Measurements from ENCODE around the gene DCAF11. TPM values are rescaled to one million over a fixed set of nuclear protein-coding genes. Genes with fewer than 3 reads are reported as not detected.
A peak's percentile ranks its signal among the peaks of the same experiment; 100 is the strongest.
"Not testable (repeated sequence)": the region's sequence is repeated elsewhere in the genome, so short reads cannot be mapped to it uniquely, and the experiment has no call there.

Gene DCAF11
- total RNA-seq, 1 donor from 2014 or later: 48.2 TPM

- ATAC-seq: no peak
Measured at GRCh38 chr14:24096545-24097181, 17.9 kb upstream of the DCAF11 start.

GRCh38 chr14:24098229-24098926 lies 16.2 kb upstream of the DCAF11 start:
- ATAC-seq: no peak

DNA sequence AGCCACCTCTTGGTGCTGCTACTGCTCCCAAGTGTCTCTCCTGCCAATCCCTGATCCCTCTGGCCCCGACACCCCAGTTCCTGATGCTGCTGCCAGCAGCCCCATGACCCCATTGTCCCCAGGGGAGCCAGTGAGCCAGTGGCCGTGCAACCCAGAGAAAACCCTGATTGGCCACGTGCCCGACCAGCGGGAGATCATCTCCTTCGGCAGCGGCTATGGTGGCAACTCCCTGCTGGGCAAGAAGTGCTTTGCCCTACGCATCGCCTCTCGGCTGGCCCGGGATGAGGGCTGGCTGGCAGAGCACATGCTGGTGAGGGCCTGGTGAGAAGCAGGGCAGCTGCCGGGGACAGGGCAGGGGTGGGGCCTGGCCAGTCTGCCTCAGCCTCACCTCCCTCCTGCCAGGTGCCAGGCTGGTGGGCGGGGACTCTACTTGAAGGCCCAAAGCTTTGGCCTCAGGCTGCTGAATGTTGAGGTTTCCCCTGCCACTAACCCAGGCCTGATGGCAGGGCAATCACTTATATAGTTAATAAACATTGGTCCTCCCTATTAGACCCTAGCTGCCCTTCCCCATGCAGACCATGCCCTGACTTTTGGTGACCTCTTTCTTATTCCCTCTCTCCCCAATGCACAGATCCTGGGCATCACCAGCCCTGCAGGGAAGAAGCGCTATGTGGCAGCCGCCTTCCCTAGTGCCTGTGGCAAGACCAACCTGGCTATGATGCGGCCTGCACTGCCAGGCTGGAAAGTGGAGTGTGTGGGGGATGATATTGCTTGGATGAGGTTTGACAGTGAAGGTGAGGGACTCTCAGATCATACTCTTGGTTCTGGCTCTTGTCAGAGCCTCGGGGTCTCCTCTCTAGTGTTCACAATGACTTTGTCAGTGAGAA lies 15.4 kb upstream of the DCAF11 start:
- ATAC-seq: no peak

GRCh38 chr14:24100197-24100981 lies 14.2 kb upstream of the DCAF11 start:
- ATAC-seq: no peak

- ATAC-seq: no peak
Measured at GRCh38 chr14:24100982-24101494, 13.5 kb upstream of the DCAF11 start.

- ATAC-seq: no peak
Measured at GRCh38 chr14:24102357-24103048, 12.1 kb upstream of the DCAF11 start.

DNA sequence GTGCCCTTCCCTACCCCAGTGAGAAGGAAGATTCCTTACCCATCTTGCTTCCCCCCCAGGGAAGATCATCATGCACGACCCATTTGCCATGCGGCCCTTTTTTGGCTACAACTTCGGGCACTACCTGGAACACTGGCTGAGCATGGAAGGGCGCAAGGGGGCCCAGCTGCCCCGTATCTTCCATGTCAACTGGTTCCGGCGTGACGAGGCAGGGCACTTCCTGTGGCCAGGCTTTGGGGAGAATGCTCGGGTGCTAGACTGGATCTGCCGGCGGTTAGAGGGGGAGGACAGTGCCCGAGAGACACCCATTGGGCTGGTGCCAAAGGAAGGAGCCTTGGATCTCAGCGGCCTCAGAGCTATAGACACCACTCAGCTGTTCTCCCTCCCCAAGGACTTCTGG lies 11.1 kb upstream of the DCAF11 start:
- ATAC-seq: peak; percentile 19

DNA sequence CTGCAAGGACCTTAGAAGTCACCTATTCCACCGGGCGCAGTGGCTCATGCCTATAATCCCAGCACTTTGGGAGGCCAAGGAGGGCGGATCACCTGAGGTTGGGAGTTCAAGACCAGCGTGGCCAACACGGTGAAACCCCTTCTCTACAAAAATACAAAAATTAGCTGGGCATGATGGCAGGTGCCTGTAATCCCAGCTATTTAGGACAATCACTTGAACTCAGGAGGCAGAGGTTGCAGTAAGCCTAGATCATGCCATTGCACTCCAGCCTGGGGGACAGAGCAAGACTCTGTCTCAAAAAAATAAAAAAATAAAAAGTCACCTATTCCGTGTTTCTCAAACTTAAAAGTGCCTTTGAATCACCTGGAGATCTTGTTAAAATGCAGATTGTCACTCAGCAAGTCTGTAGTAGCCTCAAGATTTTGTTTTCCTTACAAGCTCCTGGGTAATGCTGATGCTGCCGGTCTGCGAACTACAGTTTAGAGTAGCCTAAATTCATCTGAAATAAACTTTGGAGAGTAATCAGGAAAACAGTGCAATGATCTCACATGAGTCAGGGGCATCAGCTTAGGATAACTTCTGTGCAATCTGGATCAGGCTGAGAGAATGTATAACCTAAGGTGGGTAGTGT lies 8.9 kb upstream of the DCAF11 start:
- not testable (repeated sequence) for ATAC-seq

GRCh38 chr14:24106672-24107271 lies 7.8 kb upstream of the DCAF11 start:
- no peak for ATAC-seq

- ATAC-seq: no peak
Measured at GRCh38 chr14:24108336-24108874, 6.2 kb upstream of the DCAF11 start.

DNA sequence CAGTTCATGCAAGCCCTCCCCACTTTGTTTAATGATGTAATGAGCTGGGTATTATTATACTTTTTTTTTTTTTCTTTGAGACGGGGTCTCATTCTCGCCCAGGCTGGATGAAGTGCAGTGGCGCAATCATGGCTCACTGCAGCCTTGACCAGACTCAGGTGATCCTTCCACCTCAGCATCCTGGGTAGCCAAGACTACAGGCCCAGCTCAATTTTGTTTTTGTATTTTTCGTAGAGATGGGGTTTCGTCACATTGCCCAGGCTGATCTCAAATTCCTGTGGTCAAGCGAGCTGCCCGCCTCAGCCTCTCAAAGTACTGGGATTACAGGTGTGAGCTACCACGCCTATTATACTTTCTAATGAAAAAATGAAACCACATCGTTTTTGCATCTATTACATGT lies 4.5 kb upstream of the DCAF11 start:
- ATAC-seq: no peak

- no peak for ATAC-seq
Measured at GRCh38 chr14:24110523-24110922, 4.1 kb upstream of the DCAF11 start.

DNA sequence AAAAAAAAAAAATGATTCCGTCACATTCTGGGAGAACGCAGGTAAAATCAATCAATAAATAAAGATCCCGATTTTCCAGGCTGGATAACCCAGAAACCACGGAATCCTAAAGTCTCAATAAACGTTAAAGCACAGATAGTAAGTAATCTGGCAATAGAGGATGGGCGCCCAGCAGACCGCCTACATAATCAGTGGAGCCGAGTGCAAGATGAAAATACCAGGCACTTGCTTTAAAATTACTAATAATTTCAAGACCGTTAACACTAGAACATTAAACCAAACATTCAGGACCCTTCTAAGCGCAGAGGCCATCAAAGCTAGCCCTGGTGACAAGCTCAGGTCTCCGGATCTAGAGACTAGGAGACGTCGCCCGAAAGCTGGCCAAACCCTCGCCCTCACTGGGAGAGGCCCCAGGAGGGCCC lies 1.2 kb upstream of the DCAF11 start:
- no peak for ATAC-seq

DNA sequence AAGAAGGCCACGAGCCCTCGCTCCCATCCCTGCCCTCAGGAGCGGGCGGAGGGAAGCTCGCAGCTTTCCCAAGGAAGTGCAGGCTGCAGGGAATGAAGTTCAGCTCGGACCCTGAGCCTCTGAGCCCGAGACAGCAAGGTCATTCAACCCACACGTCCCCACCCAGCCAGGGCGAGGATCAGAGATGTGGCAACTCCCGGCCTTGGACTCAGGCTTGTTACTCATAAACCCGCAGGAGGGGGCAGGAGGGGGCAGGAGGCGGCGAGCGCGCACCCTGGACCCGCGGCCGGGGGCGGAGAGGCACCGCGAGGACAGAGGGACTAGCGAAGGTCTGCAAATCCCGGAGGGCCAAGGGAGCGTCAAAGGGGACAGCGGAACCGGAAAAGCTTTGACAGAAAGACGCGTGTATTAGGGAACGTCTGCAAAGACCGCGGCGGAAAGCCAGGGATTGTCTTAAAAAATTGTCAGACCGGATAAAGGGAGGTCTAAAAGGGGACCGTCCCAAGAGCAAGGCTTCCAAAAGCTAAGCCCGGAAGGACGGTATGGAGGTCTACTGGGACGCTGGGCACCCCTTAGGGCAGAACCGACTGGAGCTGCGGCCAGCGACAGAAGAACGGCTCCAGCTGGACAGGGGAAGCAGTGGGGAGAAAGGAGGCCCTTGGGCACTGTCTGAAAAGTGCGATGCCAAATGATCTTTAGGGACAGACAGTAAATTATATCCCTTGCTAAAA lies 611 bp upstream of the DCAF11 start:
- ATAC-seq: peak; percentile 59

DNA sequence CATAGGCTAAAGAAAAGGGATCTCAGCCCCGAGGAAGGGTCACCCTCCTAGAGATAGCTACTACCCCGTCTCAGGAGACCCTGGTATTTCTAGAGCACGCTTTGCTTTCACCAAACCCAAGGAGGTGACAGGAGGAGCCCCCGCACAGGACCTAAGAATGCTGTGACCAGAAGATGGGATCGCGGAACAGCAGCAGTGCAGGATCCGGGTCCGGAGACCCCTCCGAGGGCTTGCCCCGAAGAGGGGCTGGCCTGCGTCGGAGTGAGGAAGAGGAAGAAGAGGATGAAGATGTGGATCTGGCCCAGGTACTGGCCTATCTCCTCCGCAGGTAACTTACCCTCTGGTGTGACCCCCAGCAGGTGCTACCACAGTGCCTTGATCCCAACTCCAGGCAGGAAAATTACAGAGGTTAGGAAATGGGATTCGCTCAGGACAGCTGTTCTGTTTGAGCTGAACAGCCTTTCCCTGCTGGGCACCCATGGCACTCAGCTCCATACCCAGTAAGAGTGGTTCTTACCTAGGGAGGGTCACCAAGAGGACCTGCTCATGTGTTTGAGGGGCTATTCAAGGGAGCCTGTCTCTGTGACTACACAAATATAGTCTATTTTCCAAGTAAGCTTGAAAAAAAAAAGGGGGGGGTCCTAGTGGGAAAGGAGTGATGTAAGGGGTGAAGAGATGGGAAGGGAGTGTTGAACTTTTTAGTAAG lies 998 bp downstream of the DCAF11 start:
- ATAC-seq: no peak

- ATAC-seq: no peak
Measured at GRCh38 chr14:24116128-24116814, 1.7 kb downstream of the DCAF11 start.

DNA sequence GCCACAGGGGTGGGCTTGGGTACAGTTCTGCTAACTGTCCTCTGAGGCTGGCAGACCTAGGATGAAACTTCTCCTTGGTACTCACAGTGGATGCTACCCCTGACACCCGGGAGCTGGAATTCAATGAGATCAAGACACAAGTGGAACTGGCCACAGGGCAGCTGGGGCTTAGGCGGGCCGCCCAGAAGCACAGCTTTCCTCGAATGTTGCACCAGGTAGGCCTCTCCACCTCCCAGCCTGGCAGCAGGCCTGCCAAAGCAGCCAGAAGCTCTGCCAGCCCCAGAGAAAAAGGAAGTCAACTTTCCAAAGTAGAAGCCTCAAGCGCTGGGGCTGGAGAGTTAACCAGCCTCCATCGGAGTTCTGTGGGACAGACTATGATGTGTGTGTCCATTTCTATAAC lies 2.6 kb downstream of the DCAF11 start:
- ATAC-seq: no peak

- ATAC-seq: no peak
Measured at GRCh38 chr14:24119691-24120090, 5.1 kb downstream of the DCAF11 start.

Measured in esophagus mucosa (tissue), 1 donor.